Choroid plexus epithelial cell (primary cell): ENCODE data around the gene GRM8.

ENCODE experiments used
- DNase-seq: peaks from one replicate; pipeline ENCODE4 v3.0.0-alpha.2; 2010; ENCODE audit warnings: low read depth
- H3K4me3 ChIP-seq: 2 replicates; pipeline ENCODE4 v1.5.1; 2011; ENCODE audit warnings: low read depth, mild to moderate bottlenecking, control low read depth, low read length, moderate library complexity
- CTCF ChIP-seq: conservative IDR thresholded peaks from 2 replicates; pipeline ENCODE4 v1.5.1; 2011; ENCODE audit warnings: low read depth, mild to moderate bottlenecking, control low read depth, inconsistent platforms, low read length, moderate library complexity

GRM8 gene

GRCh38 chr7:127258111-127258510 is 5.4 kb upstream of the GRM8 start:
- no peak for TF ChIP-seq CTCF
- H3K4me3 ChIP-seq = no peak overlapping the region
- DNase-seq = no peak

GRCh38 chr7:127257086-127257485 is 4.3 kb upstream of the GRM8 start:
- TF ChIP-seq CTCF = no peak
- no peak for DNase-seq
- H3K4me3 ChIP-seq = no peak overlapping the region

- no peak for TF ChIP-seq CTCF
- no peak overlapping the region for H3K4me3 ChIP-seq
- no peak for DNase-seq
Observed at GRCh38 chr7:127256041-127256725, 3.4 kb upstream of the GRM8 start.

- H3K4me3 ChIP-seq = no peak overlapping the region
- no peak for TF ChIP-seq CTCF
- DNase-seq = no peak
Observed at GRCh38 chr7:127254163-127254684, 1.5 kb upstream of the GRM8 start.

- peak overlapping the region; percentile 67 for H3K4me3 ChIP-seq
- TF ChIP-seq CTCF = peak; percentile 69
- peak; percentile 58 for DNase-seq
Observed at GRCh38 chr7:127253281-127254162, 781 bp upstream of the GRM8 start.

GRCh38 chr7:127252377-127252713 is 396 bp downstream of the GRM8 start:
- peak overlapping the region; percentile 67 for H3K4me3 ChIP-seq
- DNase-seq = no peak
- no peak for TF ChIP-seq CTCF
